ENCODE results near the gene ACER3.
A peak's percentile ranks its signal among the peaks of the same experiment; 100 is the strongest.
"Not testable (repeated sequence)": the region's sequence is repeated elsewhere in the genome, so short reads cannot be mapped to it uniquely, and the experiment has no call there.

The ACER3 gene

DNA sequence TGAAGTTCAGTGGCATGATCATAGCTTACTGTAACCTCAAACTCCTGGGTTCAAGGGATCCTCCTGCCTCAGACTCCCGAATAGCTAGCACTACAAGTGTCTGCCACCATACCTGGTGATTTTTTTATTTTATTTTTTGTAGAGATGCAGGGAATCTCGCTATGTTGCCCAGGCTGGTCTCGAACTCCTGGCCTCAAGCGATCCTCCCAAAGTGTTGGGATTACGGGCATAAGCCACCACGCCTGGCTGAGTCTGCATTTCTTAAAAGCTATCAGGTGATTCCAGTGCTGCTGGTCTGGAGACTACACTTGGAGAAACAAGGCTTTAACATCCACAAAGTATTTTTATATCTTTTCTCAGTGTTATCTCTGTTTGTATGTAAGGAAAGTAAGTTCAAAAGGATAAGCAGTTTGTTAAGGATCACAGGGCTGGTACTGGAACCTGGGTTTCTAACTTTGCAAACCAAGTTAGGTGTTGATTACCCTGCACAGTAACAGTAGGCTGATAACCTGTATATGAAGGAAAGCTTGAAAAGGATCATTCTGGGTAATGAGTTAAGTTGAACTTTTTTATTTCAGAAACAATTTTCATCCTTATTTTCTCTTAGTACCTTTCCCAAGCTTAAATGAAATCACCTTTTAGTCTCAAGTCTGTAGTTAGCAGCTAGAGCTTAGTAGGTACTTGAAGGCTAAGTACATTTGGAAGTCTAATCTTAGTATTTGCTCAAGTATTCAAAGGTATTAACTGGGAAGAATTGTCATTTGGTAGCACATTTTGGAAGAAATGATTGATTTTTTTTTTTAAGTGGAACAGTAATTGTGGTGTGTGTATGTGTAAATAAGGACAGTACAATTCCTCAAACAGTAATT is 12.5 kb downstream of the ACER3 start:
- DNase-seq: no peak

DNA sequence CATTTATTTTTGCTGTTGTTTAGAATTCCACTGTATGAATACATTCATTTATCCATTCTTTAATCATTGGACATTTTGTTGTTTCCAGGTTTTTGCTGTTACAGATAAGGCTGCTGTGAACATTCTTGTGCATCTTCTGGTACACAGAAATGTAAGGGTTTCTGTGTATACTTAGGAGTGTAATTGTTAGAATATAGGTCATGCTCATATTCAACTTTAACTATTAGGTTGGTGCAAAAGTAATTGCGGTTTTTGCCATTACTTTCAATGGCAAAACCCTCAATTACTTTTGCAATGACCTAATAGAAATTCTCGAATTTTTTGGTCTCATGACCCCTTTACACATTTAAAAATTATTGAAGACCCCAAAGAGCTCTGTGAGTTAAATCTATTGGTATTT is 17.3 kb downstream of the ACER3 start:
- DNase-seq: no peak

DNA sequence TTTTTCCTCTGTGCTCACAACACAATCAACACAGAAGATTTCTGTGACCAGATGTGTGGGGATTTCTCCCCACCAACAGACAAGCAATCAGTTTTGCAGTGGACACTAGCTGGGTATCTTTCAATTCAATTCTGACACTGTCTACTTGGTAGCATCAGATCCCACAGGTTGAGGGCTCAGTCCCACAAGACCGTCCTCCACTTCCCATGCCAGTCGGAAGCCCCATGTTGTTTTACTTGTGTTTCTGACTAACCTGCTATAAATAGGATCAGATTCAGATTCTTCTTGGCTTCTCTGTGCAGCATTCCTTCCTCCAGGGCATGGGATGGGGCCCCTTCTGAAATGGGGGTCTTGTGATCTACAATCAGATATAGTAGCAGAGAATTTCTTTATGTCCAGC is 19.6 kb downstream of the ACER3 start:
- peak in 4 of 14 donors; percentile 19 to 51 (median 35) for DNase-seq

DNA sequence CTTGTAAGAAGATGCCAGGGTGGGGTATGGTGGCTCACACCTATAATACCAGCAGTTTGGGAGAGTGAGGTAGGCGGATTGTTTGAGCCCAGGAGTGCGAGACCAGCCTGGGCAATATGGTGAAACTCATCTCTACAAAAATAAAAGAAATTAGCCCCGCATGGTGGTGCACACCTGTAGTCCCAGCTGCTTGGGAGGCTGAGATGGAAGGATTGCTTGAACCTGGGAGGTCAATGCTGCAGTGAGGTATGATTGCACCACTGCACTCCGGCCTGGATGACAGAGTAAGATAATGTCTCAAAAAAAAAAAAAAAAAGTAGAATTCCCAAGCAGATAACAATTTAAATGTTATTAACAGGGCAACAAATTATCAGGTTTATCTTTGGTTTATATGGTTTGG is 20.2 kb downstream of the ACER3 start:
- DNase-seq: no peak

DNA sequence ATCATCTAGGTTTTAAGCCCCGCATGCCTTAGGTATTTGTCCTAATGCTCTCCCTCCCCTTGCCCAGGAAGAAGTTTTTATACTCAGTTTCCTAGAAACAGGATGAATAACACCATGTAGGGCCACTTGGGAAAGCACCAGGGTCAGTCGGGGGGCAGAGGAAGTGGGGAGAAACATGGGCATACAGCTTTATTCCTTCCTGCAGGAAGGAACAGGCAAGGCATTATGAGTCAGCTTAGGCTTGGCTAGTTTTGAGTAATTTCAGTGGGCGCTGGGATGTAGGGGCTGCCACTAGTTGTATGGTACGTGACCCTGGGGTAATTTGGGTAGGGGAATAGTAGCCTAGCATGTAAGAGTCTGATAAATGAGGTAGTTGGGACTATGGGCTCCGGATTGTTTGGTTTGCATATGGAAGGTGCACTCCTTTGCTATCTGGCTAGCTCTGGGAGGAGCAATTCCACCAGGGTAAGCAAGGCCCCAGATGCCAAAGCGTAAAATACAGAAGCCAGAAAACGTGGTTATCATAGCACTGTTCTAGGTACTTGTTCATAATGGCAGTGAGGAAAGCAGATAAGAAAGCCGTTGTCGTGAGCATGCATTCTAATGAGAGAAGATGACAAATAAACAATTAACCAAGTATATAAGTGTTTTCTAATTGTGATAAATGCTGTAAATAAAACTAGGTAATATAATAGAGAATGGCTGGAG is 24.8 kb downstream of the ACER3 start:
- DNase-seq: peak in 1 of 14 donors; percentile 23

DNA sequence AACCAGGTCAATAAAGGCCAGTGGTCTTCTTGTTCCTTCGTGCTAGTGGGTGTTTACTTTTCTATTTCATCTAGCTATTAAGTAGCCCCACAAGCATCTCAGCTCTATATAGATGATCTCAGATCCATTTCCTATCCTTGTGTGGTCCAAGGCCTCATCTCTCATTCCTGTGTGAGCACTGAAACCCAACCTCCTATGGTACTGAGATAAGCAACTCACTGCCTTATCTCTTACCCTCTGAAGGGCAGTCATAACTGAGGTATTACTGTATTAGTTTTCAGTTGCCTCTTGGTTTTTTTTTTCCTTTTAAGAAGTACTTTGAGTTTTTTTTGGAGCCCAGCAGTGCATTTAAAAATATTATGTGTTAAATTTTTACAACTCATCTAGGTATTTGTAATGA is 28.3 kb downstream of the ACER3 start:
- DNase-seq: no peak

DNA sequence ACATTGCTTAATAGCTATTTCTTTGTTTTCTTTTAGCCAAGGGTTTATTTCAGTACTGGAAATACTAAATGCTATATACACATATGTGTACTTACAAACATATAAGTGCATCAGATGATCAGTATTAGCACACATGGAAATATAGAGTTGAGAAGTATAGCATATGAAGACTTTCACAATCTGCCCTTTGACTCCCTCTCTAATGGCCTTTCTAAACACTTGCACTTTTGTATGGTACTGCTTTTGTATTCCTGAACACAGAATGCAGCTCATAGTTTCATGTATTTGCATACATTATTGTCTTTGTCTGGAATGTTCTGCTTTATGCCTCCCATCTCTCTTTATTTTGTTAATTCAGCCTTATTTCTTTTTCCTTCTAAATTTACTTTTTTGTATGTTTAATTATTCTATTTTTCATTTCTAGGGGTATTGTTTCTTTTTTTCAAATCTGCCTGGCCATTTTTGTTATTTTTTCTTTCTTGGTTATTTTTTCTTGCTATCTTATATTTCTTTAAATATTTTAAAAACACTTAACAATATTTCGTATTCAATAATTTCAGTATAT is 28.8 kb downstream of the ACER3 start:
- DNase-seq: no peak

DNA sequence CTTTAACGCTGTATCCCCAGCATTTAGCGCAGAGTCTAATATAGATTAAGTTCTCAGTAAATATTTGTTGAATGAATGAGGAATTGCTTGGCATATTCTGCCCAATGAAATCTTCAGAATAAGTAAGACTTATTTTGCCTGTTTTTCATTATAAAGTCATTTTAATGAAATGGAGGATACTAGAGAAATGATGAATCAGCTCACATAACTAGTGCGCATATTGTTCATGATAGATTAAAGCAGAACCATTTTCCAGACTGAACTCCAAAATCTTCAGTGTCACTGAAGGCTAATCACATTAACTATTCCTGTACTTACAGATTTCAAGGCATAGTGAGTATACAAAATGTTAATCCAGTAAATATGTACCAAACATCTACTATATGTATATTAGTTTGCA is 29.6 kb downstream of the ACER3 start:
- no peak for DNase-seq

DNA sequence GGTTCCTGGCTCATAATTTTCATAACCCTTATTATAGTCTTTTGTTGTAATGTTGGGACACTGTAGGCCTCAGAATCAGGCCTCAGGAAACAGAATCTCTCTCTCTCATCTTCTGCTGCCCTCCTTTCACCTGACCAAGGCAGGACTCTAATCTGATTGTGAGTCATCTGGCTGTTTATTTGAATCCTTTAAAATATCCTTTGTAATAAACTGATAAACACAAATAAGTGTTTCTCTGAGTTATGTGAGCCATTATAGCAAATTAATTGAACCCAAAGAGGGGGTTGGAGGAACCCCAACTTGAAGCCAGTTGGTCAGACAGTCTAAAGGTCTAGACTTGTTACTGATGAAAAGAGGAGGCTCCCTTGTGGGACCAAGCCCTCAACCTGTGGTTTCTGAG is 30.6 kb downstream of the ACER3 start:
- no peak for DNase-seq

DNA sequence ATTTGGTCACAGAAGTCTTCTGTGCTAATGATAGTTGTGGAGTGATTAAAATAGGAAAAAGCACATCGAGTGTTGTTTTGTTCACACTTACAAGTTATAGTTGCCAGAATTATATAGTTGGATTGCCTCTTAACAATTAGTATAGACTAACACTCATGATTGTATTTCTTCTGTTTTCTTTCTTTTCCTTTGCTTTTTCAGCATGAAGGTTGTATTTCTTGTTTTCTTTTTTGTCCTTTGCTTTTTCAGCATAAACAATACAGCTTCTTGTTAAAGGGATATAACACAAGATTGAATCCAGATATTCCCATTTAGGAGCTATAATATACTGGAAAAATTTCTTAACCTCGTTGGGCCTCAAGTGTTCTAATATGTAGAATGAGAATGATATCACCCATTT is 31.1 kb downstream of the ACER3 start:
- DNase-seq: no peak

DNA sequence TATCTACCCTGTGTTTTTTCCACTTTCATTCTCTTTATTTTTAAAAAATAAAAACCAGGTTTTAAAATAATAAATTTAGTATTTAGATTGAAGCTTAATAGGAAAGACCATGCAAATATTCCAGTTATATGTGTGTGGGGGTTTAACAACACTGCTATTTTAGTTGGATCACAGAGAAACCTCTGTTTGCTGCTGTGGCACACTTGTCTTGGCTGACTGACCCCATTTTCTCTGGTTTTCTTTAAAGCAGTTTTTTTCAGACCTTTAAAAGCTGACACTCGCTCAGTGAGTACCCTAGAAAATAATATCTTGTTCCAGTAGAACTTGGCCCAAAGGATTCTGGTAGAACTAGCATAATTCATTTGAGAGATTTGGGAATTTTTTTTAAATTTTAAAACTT is 31.6 kb downstream of the ACER3 start:
- DNase-seq: peak in 1 of 14 donors; percentile 3

DNA sequence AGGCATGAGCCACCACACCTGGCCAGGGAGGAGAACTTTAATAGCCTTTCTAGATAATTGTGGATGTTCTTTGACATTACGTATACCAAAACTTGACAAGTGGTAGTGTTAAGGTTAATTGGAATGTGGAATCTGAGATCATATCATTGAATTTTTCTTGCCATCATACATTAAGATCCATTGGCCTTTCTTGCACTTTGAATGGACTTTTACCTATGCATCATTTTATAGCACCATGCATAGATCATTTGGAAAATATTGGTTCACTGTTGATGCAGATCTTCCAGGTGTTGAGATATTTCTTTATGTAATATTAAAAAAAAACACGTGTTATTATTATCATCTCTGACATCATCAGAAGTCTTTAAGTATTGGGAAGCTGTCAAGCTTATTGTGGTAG is 36.5 kb downstream of the ACER3 start:
- no peak for DNase-seq

DNA sequence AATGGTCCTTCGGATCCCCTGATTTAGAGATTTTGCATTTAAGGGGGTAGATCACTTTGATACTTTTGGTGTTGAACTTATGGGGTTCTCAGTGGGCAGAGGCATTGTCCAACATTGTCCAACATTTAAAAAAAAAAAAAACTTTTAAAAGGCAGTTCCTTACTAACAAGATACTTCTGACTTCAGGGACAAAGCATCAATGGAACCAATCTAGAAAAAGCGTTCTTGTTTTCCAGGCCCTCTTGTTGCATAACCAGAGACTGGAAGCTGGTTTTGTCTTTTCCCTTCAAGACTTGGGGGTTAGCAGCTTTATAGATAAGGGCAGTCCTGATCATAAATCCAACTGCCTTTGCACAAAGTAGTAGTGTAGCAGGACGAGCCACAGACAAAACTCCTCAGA is 40.4 kb downstream of the ACER3 start:
- DNase-seq: no peak

DNA sequence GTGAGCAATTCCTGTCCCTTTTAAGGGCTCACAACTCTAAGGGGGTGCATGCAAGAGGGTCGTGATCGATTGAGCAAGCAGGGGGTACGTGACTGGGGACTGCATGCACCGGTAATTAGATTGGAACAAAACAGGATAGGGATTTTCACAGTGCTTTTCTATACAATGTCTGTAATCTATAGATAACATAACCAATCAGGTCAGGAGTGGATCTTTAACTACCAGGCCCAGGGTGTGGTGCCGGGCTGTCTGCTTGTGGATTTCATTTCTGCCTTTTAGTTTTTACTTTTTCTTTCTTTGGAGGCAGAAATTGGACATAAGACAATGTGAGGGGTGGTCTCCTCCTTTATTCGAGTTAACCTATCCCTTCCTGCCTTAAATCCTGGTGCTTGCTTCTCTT is 40.9 kb downstream of the ACER3 start:
- DNase-seq: not testable (repeated sequence)

DNA sequence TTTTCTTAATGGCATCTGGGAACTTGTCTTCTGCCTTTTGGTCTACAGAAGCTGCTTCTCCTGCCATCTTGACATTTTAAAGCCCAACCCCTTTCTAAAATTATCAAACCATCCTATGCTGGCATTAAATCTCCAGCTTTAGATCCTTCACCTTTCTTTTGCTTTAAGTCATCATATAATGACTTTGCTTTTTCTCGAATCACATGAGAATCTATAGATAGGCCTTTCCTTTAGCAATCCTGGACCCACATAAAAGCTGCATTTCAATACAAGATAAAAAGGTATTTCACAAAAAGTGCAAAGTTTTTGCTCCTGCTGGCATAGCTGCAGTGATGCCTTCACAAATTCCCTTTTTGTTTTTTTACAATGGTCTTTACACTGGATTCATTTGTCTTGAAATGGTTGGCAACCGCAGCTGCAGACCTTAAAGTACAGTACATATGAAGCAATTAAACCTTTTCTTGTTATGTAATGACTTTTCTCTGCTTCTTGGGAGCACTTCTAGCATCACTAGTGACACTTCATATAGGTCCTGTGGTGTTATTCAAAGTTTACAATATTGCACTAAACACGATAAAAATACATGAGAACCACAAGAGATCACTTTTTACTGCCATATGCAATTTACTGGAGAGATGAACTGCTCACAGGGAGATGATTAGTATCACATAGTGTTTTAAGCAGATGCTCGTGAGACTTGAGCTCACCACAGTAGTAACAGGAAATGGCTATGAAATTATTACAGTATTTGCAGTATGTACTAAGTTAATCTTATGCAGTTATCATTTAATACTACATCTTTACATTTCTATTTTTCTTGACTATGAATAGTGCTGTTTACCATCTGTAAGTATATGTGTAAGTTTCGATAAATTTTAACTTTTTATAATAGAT is 41.6 kb downstream of the ACER3 start:
- DNase-seq: no peak

DNA sequence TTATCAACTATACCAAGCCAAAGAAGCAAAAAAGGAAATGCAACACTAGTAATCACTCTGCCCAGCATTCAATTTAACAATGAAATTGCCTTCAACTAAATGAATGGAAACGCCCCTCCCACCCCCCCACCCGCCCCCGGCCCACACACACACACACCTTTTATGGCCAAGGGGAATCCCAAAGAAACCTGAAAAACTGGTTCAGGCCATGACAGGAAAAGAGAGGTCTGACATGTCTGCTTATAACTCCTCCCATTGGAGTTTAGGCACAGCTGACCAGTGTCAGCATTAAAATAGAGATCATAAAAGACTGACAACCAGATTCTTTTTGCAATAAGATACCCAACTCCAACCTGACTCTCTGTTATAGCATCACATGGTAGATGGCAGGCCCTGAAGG is 42.6 kb downstream of the ACER3 start:
- no peak for DNase-seq

DNA sequence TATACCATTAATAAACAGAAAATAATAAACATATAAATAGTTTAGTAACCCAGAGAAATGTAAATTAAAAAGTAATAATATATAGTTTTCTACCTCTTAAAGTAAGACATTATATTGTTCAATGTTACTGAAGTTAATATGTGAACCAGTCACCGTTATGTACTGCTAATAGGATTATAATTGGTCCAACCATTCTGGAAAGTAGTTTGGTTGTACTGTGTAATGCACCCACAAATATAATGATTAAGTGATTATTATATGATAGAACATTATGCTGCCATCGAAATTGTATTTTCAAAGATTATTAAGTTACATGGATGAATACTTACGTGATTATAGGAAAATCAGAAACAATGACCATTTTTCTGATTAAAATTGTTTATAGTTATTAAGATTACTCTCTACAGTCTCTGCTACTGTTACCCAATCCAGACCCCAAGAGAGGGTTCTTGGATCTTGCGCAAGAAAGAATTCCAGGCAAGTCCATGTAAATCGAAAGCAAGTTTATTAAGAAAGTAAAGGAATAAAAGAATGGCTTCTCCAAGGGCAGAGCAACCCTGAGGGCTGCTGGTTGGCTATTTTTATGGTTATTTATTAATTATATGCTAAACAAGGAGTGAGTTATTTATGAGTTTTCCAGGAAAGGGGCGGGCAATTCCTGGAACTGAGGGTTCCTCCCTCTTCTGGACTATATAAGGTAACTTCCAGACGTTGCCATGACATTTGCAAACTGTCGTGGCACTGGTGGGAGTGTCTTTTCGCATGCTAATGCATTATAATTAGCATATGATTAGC is 50.1 kb downstream of the ACER3 start:
- DNase-seq: no peak

DNA sequence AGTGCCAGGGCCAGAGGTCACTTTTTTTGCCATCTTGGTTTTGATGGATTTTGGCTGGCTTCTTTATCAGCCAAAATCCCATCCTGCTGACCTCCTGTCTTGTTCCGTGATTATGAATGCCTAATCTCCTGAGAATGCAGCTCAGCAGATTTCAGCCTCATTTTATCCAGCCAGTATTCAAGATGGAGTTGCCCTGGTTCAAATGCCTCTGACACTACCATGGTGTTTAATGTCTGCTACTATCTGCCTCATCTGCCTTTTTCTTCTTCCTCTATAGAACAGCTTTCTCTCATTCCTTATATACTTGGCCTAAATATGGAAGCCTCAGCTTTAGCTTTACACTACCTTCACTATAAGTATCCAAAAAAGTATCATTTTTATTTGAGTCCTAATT is 50.7 kb downstream of the ACER3 start:
- no peak for DNase-seq

DNA sequence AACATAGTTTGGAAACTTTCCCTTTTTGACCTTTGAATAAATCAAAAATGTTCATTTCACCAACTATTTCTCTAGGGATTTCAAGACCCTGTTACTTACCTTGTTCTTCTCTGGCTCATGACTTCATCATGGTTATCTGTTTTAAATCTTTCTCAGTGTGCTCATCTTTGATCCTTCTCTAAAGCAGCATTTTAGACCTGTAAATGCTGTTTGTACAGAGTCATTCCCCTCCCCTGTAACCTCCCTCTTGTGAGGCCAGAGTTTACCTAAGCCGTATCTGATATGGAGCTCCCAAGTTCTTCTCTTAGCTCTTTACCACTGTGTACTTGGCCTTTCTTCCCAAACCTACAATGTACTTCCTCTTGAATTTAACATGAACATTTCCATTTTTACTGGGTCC is 56.0 kb downstream of the ACER3 start:
- no peak for DNase-seq

DNA sequence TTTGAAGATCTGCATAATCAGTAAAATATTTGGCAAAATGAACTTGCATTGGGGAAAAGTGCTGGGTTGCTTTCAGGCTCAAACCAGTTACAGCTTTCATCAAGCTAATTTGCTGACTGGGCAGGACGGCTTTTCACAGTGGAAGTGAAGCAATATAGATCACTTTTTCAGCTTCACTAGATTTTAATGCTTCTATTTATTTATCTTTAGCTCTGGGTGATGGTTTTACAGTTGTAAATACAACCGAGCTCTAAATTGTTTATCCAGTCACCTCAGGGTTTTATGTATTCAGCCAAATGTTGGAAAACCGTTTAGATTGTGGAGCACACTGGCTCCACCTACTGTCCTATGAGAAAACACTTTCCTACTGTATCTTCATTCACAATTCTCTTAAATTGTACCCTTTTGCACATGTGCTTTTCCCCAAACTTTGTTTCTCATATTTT is 58.2 kb downstream of the ACER3 start:
- peak in 3 of 14 donors; percentile 37 to 62 (median 39) for DNase-seq

DNA sequence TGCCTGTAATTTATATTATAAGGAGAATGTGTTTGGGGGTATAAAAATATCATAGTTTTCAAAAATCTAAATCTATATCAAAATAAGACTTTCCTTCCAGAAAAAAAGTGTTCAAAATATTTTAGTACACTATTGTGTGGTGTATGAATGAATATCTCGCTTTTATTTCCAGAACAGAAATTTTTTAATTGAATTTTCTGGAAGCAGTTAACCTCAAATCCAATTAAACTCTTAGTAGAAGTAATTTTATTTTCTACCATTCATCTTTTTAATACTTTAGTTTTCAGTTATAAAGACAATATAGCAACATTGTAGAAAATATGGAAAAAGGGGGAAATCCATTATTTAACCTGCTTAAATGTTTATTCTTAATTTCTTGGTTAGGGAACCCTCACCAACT is 58.7 kb downstream of the ACER3 start:
- no peak for DNase-seq
